Measurements from ENCODE around the gene LHFPL6.

The LHFPL6 gene

DNA sequence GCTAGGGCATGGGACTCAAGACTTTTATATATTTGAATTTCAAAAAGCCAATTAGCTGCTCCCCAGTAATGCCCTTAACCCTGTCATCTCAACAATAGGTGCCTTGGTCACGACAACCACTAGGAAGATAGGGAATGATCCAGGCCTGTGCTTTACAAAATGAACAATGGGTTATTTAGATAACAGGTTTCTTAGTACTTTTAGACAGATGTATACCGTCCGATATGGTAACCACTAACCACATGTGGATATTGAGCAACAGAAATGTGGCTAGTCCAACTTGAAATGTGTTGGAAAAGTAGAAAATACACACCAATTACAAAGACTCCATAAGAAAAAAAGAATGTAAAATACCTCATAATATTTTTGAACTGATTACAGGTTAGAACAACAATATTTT, 201.2 kb downstream of the LHFPL6 start:
- Histone ChIP-seq H3K4me2 (ENCODE audit: low read length) (no peak overlapping the region), H3K36me3 (ENCODE audit: control insufficient read depth in 1 of 2, insufficient read depth in 2 of 2, low read length in 2 of 2) (no peaks in the 10 kb centered on the region), H2AK5ac (ENCODE audit: low read length) (no peak overlapping the region), H2BK5ac (ENCODE audit: low read depth, low read length, poor library complexity) (no peak overlapping the region), H3K4me1 (ENCODE audit: control insufficient read depth in 1 of 2, insufficient read depth in 2 of 2, low read length in 2 of 2) (peaks cover 1 to 2% of the 10 kb centered on the region in 2 experiments), H3K9ac (ENCODE audit: low read length) (no peak overlapping the region), H3K23ac (ENCODE audit: low read length) (no peak overlapping the region), H3K79me1 (ENCODE audit: low read length) (no peaks in the 10 kb centered on the region), H4K12ac (ENCODE audit: low read depth, low read length) (no peak overlapping the region), H3K4me3 (ENCODE audit: low read depth, low read length) (no peak overlapping the region), H3K27me3 (ENCODE audit: insufficient read depth, low read length) (no peaks in the 10 kb centered on the region), H4K8ac (ENCODE audit: low read depth, low read length) (no peak overlapping the region), H3K79me2 (ENCODE audit: control insufficient read depth, insufficient read depth, low read length, poor library complexity) (peaks cover 2% of the 10 kb centered on the region), H3K27ac (ENCODE audit: low read depth, low read length) (no peak overlapping the region), H3K14ac (ENCODE audit: low read length) (no peak overlapping the region), H3K9me3 (ENCODE audit: insufficient read depth, low read depth, low read length) (no peaks in the 10 kb centered on the region), H2BK120ac (ENCODE audit: insufficient read depth, low read length, poor library complexity) (no peak overlapping the region), H2AFZ (ENCODE audit: insufficient read depth, low read length, poor library complexity) (no peak overlapping the region), H2BK12ac (ENCODE audit: low read length) (no peak overlapping the region), H3K4ac (ENCODE audit: low read depth, low read length) (no peak overlapping the region), H3K18ac (ENCODE audit: low read length) (no peak overlapping the region), H4K91ac (ENCODE audit: low read depth, low read length) (no peak overlapping the region)
- WGBS (ENCODE audit: extremely low coverage, insufficient coverage, insufficient read length), result no CpG with 5 or more reads among the region's 3 CpGs
- DNase-seq, result no peak

- Histone ChIP-seq H3K4me3 (ENCODE audit: low read depth, low read length) (no peak overlapping the region), H3K4ac (ENCODE audit: low read depth, low read length) (no peak overlapping the region), H3K9me3 (ENCODE audit: insufficient read depth, low read depth, low read length) (no peaks in the 10 kb centered on the region), H3K4me1 (ENCODE audit: control insufficient read depth in 1 of 2, insufficient read depth in 2 of 2, low read length in 2 of 2) (peaks cover 1 to 2% of the 10 kb centered on the region in 2 experiments), H3K27ac (ENCODE audit: low read depth, low read length) (no peak overlapping the region), H3K9ac (ENCODE audit: low read length) (no peak overlapping the region), H4K8ac (ENCODE audit: low read depth, low read length) (no peak overlapping the region), H2AK5ac (ENCODE audit: low read length) (no peak overlapping the region), H3K79me2 (ENCODE audit: control insufficient read depth, insufficient read depth, low read length, poor library complexity) (peaks cover 2% of the 10 kb centered on the region), H3K23ac (ENCODE audit: low read length) (no peak overlapping the region), H2BK120ac (ENCODE audit: insufficient read depth, low read length, poor library complexity) (no peak overlapping the region), H2BK12ac (ENCODE audit: low read length) (no peak overlapping the region), H3K14ac (ENCODE audit: low read length) (no peak overlapping the region), H3K79me1 (ENCODE audit: low read length) (no peaks in the 10 kb centered on the region), H3K18ac (ENCODE audit: low read length) (no peak overlapping the region), H4K12ac (ENCODE audit: low read depth, low read length) (no peak overlapping the region), H3K27me3 (ENCODE audit: insufficient read depth, low read length) (no peaks in the 10 kb centered on the region), H2BK5ac (ENCODE audit: low read depth, low read length, poor library complexity) (no peak overlapping the region), H3K4me2 (ENCODE audit: low read length) (no peak overlapping the region), H3K36me3 (ENCODE audit: control insufficient read depth in 1 of 2, insufficient read depth in 2 of 2, low read length in 2 of 2) (no peaks in the 10 kb centered on the region), H4K91ac (ENCODE audit: low read depth, low read length) (no peak overlapping the region), H2AFZ (ENCODE audit: insufficient read depth, low read length, poor library complexity) (no peak overlapping the region)
- DNase-seq, result no peak
- WGBS (ENCODE audit: extremely low coverage, insufficient coverage, insufficient read length), result no CpG with 5 or more reads among the region's 4 CpGs
Observed at GRCh38 chr13:39401046-39401705, 201.8 kb downstream of the LHFPL6 start.

DNA sequence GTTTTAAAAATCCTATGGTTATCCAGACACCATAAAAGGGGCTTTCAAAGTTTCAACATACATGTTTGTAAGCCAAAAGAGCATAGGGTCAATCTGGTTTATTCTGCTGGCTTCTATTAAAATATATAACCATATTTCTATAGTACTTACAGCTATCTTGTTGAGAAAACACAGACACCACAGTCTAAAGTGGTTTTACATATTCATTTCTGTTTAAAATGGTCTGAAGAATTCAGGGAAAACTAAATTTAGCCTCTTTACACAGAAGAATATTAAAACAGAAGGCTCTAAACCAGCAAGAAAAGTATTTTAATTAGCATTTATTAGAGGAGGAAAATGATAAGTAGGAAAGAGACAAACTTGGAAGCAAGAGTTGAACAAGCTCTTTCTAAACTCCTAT, 203.9 kb downstream of the LHFPL6 start:
- no peak overlapping the region for H3K18ac ChIP-seq (ENCODE audit: low read length)
- H3K23ac ChIP-seq (ENCODE audit: low read length), result no peak overlapping the region
- H3K36me3 ChIP-seq (ENCODE audit: control insufficient read depth in 1 of 2, insufficient read depth in 2 of 2, low read length in 2 of 2), result no peaks in the 10 kb centered on the region
- H3K4ac ChIP-seq (ENCODE audit: low read depth, low read length), result no peak overlapping the region
- no peak overlapping the region for H4K8ac ChIP-seq (ENCODE audit: low read depth, low read length)
- H3K79me2 ChIP-seq (ENCODE audit: control insufficient read depth, insufficient read depth, low read length, poor library complexity), result peaks cover 2% of the 10 kb centered on the region
- no peaks in the 10 kb centered on the region for H3K9me3 ChIP-seq (ENCODE audit: insufficient read depth, low read depth, low read length)
- no peak overlapping the region for H3K27ac ChIP-seq (ENCODE audit: low read depth, low read length)
- no peaks in the 10 kb centered on the region for H3K79me1 ChIP-seq (ENCODE audit: low read length)
- H2BK12ac ChIP-seq (ENCODE audit: low read length), result no peak overlapping the region
- no peak overlapping the region for H3K4me3 ChIP-seq (ENCODE audit: low read depth, low read length)
- no peak overlapping the region for H2AFZ ChIP-seq (ENCODE audit: insufficient read depth, low read length, poor library complexity)
- H2BK5ac ChIP-seq (ENCODE audit: low read depth, low read length, poor library complexity), result no peak overlapping the region
- DNase-seq, result no peak
- no peak overlapping the region for H3K4me2 ChIP-seq (ENCODE audit: low read length)
- no peaks in the 10 kb centered on the region for H3K27me3 ChIP-seq (ENCODE audit: insufficient read depth, low read length)
- H3K14ac ChIP-seq (ENCODE audit: low read length), result no peak overlapping the region
- peaks cover 0 to 6% of the 10 kb centered on the region in 2 experiments for H3K4me1 ChIP-seq (ENCODE audit: control insufficient read depth in 1 of 2, insufficient read depth in 2 of 2, low read length in 2 of 2)
- no peak overlapping the region for H4K12ac ChIP-seq (ENCODE audit: low read depth, low read length)
- H2BK120ac ChIP-seq (ENCODE audit: insufficient read depth, low read length, poor library complexity), result no peak overlapping the region
- H3K9ac ChIP-seq (ENCODE audit: low read length), result no peak overlapping the region
- no peak overlapping the region for H4K91ac ChIP-seq (ENCODE audit: low read depth, low read length)
- H2AK5ac ChIP-seq (ENCODE audit: low read length), result no peak overlapping the region

DNA sequence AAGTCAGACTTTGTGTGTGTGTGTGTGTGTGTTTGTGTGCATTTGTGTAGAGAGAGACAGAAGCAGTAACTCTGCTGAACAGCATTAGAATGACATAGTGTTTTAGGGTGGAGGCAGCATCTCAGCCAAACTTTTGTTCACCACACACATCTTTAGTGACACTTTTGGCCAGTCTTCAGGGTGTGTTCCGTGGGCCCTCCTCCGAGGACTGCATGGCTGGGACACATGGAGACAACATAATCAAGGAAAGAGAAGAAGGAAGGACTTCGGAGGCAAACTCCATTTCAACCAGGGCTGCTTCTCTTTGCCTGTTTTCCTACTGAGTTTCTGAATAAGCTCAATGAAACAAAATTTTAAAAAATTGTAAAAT, 205.1 kb downstream of the LHFPL6 start:
- Histone ChIP-seq H3K9ac (ENCODE audit: low read length) (no peak overlapping the region), H3K14ac (ENCODE audit: low read length) (no peak overlapping the region), H2BK120ac (ENCODE audit: insufficient read depth, low read length, poor library complexity) (no peak overlapping the region), H4K91ac (ENCODE audit: low read depth, low read length) (no peak overlapping the region), H3K18ac (ENCODE audit: low read length) (no peak overlapping the region), H3K79me2 (ENCODE audit: control insufficient read depth, insufficient read depth, low read length, poor library complexity) (peaks cover 2% of the 10 kb centered on the region), H3K27ac (ENCODE audit: low read depth, low read length) (no peak overlapping the region), H3K4me2 (ENCODE audit: low read length) (no peak overlapping the region), H2AFZ (ENCODE audit: insufficient read depth, low read length, poor library complexity) (no peak overlapping the region), H2AK5ac (ENCODE audit: low read length) (no peak overlapping the region), H3K27me3 (ENCODE audit: insufficient read depth, low read length) (no peaks in the 10 kb centered on the region), H4K8ac (ENCODE audit: low read depth, low read length) (no peak overlapping the region), H3K4ac (ENCODE audit: low read depth, low read length) (no peak overlapping the region), H2BK12ac (ENCODE audit: low read length) (no peak overlapping the region), H3K79me1 (ENCODE audit: low read length) (no peaks in the 10 kb centered on the region), H4K12ac (ENCODE audit: low read depth, low read length) (no peak overlapping the region), H3K36me3 (ENCODE audit: control insufficient read depth in 1 of 2, insufficient read depth in 2 of 2, low read length in 2 of 2) (no peaks in the 10 kb centered on the region), H3K4me3 (ENCODE audit: low read depth, low read length) (no peak overlapping the region), H3K4me1 (ENCODE audit: control insufficient read depth in 1 of 2, insufficient read depth in 2 of 2, low read length in 2 of 2) (peaks cover 0 to 6% of the 10 kb centered on the region in 2 experiments), H3K23ac (ENCODE audit: low read length) (no peak overlapping the region), H2BK5ac (ENCODE audit: low read depth, low read length, poor library complexity) (no peak overlapping the region), H3K9me3 (ENCODE audit: insufficient read depth, low read depth, low read length) (no peaks in the 10 kb centered on the region)
- WGBS (ENCODE audit: extremely low coverage, insufficient coverage, insufficient read length), result no CpG with 5 or more reads among the region's 3 CpGs
- no peak for DNase-seq

Measured in trophoblast cell (in vitro differentiated cells and primary cell).